ENCODE results near the gene TMEM234. TPM values are rescaled to one million over a fixed set of nuclear protein-coding genes. Genes with fewer than 3 reads are reported as not detected.
A peak's percentile ranks its signal among the peaks of the same experiment; 100 is the strongest.

The TMEM234 gene
- total and polyA plus RNA-seq, 2 of the 13 experiments (the other 11 are each of a cell fraction or from before 2014, with no cell fraction given): 6.1 to 9.0 TPM

DNA sequence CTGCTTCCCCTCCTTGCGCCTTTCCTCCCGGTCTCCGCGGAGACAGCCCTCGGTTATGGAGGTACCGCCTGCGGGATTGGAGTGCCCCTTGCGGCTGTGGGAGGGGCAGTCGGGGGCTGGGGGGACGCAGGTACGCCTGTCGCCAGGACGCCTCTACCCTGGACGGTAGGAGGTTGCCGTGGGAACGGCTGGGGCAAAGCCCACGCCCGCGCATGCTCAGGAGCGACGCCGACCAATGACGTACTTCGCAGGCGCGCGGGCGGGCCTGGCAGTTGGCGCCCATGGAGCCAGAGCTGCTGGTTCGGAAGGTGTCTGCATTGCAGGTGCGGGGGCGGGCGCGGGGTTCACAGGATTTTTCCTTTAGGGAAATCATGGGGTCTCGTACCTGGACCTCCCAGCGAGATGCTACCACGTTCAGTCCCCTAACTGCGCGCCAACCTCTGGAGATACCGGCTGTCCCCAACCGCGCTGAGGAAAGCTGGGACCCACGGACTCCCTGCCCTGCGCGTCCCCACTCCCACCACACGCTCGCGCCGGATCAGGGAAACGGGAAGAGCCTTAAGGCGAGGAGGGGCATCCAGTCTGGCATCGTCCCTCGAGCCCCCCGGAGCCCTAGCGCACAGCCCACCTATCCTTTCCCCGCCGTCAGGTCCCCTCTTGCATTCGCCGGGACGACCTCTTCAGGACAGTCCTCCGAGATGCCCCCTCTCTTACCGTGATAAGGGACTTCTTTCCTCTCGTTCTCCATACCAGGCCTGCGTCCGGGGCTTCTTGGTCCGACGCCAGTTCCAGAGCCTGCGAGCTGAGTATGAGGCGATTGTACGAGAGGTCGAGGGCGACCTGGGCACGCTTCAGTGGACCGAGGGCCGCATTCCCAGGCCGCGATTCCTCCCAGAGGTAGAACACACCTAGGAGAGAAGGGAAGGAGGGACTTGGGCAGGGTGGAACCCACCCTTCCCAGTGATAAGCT, 16.5 kb downstream of the TMEM234 start, which contains the start of gene IQCC (continued):
- TF ChIP-seq, protein P1, sequence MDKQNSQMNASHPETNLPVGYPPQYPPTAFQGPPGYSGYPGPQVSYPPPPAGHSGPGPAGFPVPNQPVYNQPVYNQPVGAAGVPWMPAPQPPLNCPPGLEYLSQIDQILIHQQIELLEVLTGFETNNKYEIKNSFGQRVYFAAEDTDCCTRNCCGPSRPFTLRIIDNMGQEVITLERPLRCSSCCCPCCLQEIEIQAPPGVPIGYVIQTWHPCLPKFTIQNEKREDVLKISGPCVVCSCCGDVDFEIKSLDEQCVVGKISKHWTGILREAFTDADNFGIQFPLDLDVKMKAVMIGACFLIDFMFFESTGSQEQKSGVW (CRISPR knock-in tag; IDR thresholded peaks at IDR 0.05; ENCODE audit: borderline replicate concordance): peak; percentile 22; the same call in 1 of the 2 replicates
- TF ChIP-seq ZNF510 (CRISPR knock-in tag; IDR thresholded peaks at IDR 0.05; ENCODE audit: low read depth) (no peak), TARDBP (CRISPR knock-in tag; IDR thresholded peaks at IDR 0.05) (peak; percentile 56; the same call in 1 of the 2 replicates), SIN3A (IDR thresholded peaks at IDR 0.05; ENCODE audit: borderline replicate concordance, low read depth, low read length) (peak; percentile 82; the same call in 1 of the 2 replicates), ESRRA (CRISPR knock-in tag; IDR thresholded peaks at IDR 0.05; ENCODE audit: low read depth) (no peak), ZSCAN20 (CRISPR knock-in tag; IDR thresholded peaks at IDR 0.05; ENCODE audit: borderline replicate concordance) (no peak), NFE2L1 (CRISPR knock-in tag; IDR thresholded peaks at IDR 0.05; ENCODE audit: borderline replicate concordance) (no peak), SAFB2 (CRISPR knock-in tag; IDR thresholded peaks at IDR 0.05; ENCODE audit: borderline replicate concordance, low read depth) (0 out of 2 replicates have a peak, but pooled peaks have one; percentile 36), ZNF562 (CRISPR knock-in tag; IDR thresholded peaks at IDR 0.05; ENCODE audit: borderline replicate concordance) (no peak), RARG (CRISPR knock-in tag; IDR thresholded peaks at IDR 0.05; ENCODE audit: low read depth) (no peak), SETDB1 (CRISPR knock-in tag; IDR thresholded peaks at IDR 0.05; ENCODE audit: borderline replicate concordance) (no peak), MIER2 (CRISPR knock-in tag; IDR thresholded peaks at IDR 0.05) (no peak), ZNF850 (CRISPR knock-in tag; conservative IDR thresholded peaks at IDR 0.05) (0 out of 2 replicates have a peak, but pooled peaks have one; percentile 24), GABPB1 (CRISPR knock-in tag; IDR thresholded peaks at IDR 0.05) (peak; percentile 72), POLR2AphosphoS2 (IDR thresholded peaks at IDR 0.05; ENCODE audit: low read depth, low read length) (no peak)
- TF ChIP-seq, protein P2, sequence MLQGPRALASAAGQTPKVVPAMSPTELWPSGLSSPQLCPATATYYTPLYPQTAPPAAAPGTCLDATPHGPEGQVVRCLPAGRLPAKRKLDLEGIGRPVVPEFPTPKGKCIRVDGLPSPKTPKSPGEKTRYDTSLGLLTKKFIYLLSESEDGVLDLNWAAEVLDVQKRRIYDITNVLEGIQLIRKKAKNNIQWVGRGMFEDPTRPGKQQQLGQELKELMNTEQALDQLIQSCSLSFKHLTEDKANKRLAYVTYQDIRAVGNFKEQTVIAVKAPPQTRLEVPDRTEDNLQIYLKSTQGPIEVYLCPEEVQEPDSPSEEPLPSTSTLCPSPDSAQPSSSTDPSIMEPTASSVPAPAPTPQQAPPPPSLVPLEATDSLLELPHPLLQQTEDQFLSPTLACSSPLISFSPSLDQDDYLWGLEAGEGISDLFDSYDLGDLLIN (CRISPR knock-in tag; IDR thresholded peaks at IDR 0.05; ENCODE audit: borderline replicate concordance): peak; percentile 51; the same call in 1 of the 2 replicates
- TF ChIP-seq, protein P3, sequence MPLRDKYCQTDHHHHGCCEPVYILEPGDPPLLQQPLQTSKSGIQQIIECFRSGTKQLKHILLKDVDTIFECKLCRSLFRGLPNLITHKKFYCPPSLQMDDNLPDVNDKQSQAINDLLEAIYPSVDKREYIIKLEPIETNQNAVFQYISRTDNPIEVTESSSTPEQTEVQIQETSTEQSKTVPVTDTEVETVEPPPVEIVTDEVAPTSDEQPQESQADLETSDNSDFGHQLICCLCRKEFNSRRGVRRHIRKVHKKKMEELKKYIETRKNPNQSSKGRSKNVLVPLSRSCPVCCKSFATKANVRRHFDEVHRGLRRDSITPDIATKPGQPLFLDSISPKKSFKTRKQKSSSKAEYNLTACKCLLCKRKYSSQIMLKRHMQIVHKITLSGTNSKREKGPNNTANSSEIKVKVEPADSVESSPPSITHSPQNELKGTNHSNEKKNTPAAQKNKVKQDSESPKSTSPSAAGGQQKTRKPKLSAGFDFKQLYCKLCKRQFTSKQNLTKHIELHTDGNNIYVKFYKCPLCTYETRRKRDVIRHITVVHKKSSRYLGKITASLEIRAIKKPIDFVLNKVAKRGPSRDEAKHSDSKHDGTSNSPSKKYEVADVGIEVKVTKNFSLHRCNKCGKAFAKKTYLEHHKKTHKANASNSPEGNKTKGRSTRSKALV (CRISPR knock-in tag; IDR thresholded peaks at IDR 0.05): no peak
- TF ChIP-seq, protein P4, sequence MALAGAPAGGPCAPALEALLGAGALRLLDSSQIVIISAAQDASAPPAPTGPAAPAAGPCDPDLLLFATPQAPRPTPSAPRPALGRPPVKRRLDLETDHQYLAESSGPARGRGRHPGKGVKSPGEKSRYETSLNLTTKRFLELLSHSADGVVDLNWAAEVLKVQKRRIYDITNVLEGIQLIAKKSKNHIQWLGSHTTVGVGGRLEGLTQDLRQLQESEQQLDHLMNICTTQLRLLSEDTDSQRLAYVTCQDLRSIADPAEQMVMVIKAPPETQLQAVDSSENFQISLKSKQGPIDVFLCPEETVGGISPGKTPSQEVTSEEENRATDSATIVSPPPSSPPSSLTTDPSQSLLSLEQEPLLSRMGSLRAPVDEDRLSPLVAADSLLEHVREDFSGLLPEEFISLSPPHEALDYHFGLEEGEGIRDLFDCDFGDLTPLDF (CRISPR knock-in tag; IDR thresholded peaks at IDR 0.05): peak; percentile 78; the same call in 1 of the 2 replicates
- TF ChIP-seq, protein P5, sequence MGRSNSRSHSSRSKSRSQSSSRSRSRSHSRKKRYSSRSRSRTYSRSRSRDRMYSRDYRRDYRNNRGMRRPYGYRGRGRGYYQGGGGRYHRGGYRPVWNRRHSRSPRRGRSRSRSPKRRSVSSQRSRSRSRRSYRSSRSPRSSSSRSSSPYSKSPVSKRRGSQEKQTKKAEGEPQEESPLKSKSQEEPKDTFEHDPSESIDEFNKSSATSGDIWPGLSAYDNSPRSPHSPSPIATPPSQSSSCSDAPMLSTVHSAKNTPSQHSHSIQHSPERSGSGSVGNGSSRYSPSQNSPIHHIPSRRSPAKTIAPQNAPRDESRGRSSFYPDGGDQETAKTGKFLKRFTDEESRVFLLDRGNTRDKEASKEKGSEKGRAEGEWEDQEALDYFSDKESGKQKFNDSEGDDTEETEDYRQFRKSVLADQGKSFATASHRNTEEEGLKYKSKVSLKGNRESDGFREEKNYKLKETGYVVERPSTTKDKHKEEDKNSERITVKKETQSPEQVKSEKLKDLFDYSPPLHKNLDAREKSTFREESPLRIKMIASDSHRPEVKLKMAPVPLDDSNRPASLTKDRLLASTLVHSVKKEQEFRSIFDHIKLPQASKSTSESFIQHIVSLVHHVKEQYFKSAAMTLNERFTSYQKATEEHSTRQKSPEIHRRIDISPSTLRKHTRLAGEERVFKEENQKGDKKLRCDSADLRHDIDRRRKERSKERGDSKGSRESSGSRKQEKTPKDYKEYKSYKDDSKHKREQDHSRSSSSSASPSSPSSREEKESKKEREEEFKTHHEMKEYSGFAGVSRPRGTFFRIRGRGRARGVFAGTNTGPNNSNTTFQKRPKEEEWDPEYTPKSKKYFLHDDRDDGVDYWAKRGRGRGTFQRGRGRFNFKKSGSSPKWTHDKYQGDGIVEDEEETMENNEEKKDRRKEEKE (IDR thresholded peaks at IDR 0.05): no peak
